ENCODE measurements around the gene KISS1R.
"Not testable (repeated sequence)": the region's sequence is repeated elsewhere in the genome, so short reads cannot be mapped to it uniquely, and the experiment has no call there.

Gene KISS1R

GRCh38 chr19:953445-954271 lies 36.5 kb downstream of the KISS1R start:
- no peak for DNase-seq (ENCODE audit: low read depth)

GRCh38 chr19:954272-954671 lies 37.1 kb downstream of the KISS1R start:
- no peak for DNase-seq (ENCODE audit: low read depth)

GRCh38 chr19:954672-955494 lies 37.8 kb downstream of the KISS1R start:
- no peak for DNase-seq (ENCODE audit: low read depth)

DNA sequence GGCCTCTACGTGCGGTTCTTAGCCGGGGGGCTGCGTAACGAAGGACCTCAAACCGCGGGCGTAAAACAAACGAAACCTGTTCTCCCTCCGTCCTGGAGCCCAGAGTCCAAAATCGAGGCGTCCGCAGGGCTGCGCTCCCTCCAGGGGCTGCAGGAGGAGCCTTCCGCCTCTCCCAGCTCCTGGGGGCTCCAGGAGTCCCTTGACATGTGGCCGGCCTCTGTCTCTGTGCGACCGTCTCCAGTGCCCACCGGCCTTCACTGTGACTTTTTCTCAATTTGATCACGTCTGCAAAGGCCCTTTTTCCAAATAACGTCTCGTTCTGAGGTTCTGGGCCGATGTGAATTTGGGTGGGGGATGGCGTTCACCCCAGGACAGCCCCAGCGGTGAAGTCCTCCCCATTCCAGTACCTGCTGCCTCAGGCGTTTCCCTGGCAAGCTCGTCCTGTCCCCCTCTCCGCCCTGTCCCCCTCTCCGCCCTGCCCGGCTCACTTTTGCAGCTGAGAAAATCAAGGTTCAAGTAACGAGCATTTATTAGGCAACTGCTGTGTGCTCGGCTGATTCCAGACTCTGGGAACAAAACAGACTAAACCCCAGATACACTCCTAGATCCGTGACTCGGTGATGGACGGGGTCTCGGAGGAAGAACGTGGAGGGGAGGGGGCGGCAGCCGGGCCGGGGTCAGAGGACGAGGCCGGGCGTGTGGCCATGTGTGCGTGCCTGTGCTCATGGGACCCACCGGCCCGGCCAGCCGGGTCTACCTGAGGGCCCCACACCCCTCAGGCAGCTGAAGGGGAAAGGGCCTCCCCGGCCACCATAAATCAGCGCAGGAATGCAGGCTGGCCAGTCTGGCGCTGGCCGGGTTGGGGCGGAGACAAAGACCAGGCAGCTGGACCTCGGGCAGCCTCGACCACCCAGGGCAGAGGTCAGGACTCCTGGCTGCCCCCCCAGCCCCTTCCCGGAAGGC lies 39.0 kb downstream of the KISS1R start:
- DNase-seq (ENCODE audit: low read depth): no peak

DNA sequence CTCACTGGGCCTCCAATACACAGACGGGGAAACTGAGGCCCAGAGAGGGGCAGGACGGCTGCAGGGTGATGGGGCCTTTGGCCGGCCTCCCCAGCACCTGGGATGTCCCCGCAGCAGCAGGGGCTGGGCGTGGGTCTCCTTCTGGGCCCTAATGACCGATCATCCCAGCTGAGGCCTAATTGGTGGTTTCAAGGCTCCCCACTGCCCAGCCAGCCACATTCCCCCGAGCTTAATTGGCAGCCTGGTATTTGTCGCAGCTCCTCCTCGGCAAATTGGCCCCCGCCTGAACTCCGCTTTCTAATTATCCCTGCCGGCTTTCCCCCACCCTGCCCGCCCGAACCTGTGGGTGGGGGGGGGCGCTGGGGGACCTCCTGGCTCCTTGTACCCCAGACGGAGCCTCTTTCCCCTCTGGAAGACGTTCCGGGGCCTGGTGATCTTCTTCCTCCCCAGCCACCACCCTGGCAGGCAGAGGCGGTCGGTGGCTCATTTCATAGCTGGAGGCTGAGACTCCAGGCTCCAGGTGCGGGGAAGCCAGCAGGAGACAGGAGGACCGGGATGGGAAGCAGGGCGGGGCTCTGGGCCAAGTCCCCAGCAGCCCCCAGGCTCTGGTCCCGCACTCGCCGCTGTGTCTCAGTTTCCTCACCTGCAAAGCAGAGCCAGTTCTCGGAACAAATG lies 39.8 kb downstream of the KISS1R start:
- no peak for DNase-seq (ENCODE audit: low read depth)

DNA sequence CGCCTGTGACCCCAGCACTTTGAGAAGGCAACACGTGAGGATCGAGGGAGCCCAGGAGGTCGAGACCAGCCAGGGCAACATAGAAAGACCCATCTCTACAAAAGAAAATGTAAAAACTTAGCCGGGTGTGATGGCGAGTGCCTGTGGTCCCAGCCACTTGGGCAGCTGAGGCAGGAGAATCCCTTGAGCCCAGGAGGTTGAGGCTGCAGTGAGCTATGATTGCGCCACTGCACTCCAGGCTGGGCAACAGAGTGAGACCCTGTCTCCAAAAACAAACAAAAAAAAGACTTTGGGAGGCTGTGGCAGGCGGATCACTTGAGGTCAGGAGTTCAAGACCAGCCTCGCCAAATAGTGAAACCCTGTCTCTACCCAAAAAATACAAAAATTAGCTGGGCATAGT lies 40.4 kb downstream of the KISS1R start:
- not testable (repeated sequence) for DNase-seq (ENCODE audit: low read depth)

DNA sequence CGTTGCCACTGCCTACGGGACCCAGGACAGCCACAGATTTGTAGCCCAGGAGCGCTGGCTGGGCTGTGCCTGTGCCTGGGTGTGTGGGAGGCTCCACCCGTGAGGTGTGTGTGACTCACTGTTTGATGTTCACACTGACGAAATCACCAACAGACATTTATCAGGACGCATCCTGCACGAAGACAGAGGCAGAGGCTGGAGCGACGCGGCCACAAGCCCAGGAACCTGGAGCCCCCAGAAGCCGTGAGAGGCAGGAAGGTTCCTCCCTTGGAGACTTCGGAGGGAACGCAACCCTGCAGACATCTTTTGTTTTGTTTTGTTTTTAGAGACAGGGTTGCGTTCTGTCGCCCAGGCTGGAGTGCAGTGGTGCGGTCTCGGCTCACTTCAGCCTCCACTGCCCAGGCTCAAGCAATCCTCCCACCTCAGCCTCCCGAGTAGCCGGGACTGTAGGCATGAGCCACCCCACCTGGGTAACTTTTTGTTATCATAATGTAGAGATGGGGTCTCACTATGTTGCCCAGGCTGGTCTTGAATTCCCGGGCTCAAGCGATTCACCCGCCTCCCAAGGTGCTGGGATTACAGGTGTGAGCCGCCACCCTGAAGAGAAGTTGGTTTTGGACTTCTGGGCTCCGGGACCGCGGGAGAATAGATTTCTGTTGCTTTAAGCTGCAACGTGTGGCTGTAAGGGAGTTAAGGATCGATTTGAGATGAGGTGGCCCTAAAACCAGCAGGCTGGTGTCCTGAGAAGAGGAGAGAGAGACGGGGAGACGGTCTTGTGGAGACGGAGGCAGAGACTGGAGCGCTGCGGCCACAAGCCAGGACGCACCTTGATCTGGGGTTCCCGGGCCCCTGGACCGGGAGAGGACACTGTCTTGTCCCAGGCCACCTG lies 42.1 kb downstream of the KISS1R start:
- no peak for DNase-seq (ENCODE audit: low read depth)

DNA sequence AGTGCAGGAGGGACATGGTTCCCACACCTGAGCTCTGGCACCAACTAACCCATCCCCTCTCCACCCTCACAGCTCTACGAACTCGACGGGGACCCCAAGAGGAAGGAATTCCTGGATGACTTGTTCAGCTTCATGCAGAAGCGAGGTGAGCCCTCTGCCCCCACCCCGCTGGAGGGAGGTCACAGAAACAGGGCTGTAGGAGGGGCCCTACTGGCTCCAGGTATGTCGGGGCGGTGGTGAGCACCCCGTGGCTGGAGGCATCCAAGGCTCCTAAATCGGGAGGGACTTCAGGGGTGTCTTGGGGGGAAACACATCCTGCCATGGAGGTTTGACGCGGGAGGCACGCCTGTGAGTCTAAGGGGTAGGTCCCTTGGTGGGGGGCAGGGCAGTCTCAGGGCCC lies 42.9 kb downstream of the KISS1R start:
- no peak for DNase-seq (ENCODE audit: low read depth)

DNA sequence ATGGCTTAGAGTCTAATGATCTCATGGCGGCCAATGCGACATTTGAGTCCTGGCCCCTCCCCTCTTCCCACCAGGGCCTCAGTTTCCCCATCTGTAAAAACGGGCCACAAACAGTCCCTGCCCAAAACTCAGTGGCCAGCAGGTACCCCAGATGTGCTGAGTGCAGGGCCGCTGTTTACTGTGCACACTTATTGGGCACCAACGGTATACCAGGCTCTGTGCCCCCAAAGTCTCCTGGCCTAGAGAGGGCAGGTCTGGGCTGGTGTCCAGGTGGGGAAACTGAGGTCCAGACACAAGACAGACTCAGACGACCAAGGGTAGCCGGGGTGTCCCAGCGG lies 43.4 kb downstream of the KISS1R start:
- no peak for DNase-seq (ENCODE audit: low read depth)

DNA sequence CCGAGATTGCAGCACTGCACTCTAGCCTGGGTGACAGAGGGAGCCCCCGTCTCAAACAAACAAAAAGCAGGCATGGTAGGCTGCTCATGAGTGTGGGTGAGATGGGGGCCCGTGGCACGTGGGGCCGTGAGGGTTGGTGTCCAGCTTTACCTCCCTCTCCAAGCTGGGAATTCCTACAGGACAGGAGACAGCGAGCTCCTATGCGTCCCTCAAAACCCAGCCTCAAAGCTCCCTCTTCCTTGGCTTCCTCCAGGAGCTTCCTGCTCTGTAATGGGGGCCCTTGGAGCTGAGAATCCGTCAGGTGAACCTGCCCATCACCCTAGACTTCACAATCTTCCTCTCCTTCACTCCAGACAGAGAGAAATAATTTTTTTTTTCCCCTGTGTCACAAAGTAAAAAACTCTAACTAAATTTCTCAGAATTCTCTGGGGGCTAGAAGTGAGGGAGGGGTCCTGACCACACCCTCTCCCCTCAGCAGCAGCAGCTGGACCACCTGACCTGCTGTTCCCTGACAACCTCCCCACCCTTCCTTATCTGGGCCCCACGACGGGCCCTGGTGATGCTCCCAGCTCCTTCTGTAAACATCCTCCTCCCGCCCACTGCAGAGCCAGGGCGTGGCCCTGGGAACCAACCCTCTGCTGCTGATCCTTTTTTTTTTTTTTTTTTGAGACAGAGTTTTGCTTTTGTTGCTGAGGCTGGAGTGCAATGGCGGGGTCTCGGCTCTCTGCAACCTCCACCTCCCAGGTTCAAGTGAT lies 44.9 kb downstream of the KISS1R start:
- peak; percentile 89 for DNase-seq (ENCODE audit: low read depth)

DNA sequence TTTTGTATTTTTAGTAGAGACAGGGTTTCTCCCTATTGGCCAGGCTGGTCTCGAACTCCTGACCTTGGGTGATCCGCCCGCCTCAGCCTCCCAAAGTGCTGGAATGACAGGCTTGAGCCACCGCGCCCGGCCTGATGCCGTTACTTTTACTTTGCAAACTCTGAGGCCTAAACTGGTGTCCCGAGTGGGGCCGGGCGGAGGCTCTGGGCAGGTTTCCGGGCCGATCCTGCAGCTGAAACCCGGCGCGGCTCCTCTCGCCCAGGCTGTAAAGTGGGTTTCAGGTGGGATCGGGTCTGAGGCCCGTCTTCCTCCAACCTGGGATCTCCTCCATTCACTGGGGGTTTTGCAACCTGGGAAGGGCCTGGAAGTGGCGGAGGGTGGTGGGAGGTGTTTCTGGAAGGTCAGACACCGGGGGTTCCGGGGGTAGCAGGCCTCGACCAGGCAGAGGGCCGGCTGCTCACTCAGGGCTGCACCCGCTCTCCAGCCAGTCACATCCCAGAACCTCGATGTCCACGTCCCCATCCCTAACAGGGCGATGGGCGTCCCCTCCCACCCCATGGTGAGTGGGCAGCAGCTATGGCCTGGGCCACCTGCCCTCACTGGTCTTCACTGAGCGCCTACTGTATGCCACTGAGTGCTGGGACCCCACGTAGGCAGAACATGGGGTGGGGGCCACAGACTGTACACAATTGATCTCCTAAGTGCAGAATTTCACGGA lies 45.7 kb downstream of the KISS1R start:
- DNase-seq (ENCODE audit: low read depth): no peak

DNA sequence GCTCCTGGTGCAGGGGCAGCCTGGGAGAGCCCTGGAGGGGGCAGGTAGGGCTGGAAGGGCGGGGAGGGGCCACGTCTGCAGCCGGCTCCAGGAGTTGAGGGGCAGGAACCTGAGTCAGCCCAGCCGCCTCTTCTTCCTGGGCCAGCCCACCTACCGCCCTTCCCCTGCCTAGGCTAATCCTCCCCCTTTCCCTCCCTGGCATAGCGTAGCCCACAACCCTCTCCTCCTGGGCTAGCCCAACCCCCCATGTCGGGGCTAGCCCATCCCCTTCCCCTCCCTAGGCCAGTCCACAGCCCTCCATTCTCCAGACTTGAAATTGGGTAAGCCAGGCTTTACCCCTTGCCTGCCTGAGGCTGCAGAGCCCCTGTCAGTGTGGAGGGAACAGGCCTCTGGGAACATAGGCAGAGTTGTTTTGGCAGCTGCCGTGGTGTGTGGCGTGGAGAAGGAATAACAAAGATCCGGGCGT lies 46.4 kb downstream of the KISS1R start:
- no peak for DNase-seq (ENCODE audit: low read depth)

GRCh38 chr19:964116-964520 lies 47.0 kb downstream of the KISS1R start:
- no peak for DNase-seq (ENCODE audit: low read depth)

GRCh38 chr19:964761-965694 lies 47.9 kb downstream of the KISS1R start:
- no peak for DNase-seq (ENCODE audit: low read depth)

DNA sequence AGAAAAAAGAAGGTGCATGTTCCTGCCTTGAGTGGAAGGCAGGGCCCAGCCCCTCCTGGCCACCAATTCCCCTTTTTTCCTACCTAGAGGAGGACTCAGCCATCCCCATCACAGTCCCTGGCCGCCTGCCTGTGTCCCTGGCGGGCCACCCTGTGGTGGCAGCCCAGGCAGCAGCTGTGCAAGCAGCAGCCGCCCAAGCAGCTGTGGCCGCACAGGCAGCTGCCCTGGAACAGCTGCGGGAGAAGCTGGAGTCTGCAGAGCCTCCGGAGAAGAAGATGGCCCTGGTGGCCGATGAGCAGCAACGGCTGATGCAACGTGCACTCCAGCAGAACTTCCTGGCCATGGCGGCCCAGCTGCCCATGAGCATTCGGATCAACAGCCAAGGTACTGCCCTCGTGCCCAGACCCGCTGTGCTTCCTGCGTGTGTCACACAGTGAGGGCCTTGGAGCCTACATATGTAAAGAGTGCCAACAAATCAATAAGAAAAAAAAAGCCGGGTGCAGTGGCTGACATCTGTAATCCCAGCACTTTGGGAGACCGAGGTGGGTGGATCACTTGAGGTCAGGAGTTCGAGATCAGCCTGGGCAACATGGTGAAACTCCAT lies 49.5 kb downstream of the KISS1R start:
- no peak for DNase-seq (ENCODE audit: low read depth)
